SK-N-SH treated with all-trans-retinoic acid at 6 μM for 48 hours (cell line): ENCODE results near the gene PARP2.

Source experiments
- ATAC-seq: fragments of 200-7000 bp; cut with Tn5 transposase; 3 replicates; pipeline ENCODE4 v1.9.1; 2020; ENCODE audit warnings: mild to moderate bottlenecking, moderate library complexity
- ARNTL ChIP-seq: fragments of 450-650 bp; formaldehyde crosslinking; IDR thresholded peaks from 2 replicates; pipeline ENCODE4 v1.5.0; 2020; ENCODE audit warnings: low read depth, mild to moderate bottlenecking, moderate library complexity, borderline replicate concordance
- BACH2 ChIP-seq: fragments of 250-450 bp; sonication (Bioruptor Pico); IDR thresholded peaks from 2 replicates; pipeline ENCODE4 v1.9.0; 2021; ENCODE audit warnings: mild to moderate bottlenecking, borderline replicate concordance
- CSDC2 ChIP-seq: fragments of 250-450 bp; sonication (Bioruptor Pico); IDR thresholded peaks from 2 replicates; pipeline ENCODE4 v1.5.0; 2020; ENCODE audit warnings: mild to moderate bottlenecking, moderate library complexity
- ESRRG ChIP-seq: fragments of 250-450 bp; sonication (Bioruptor Pico); IDR thresholded peaks from 2 replicates; pipeline ENCODE4 v1.6.1; 2021; ENCODE audit warnings: mild to moderate bottlenecking
- ISL1 ChIP-seq: fragments of 250-450 bp; sonication (Bioruptor Pico); IDR thresholded peaks from 2 replicates; pipeline ENCODE4 v2.1.2; 2022; ENCODE audit warnings: mild to moderate bottlenecking, moderate library complexity
- OSR1 ChIP-seq: fragments of 250-450 bp; sonication (Bioruptor Pico); IDR thresholded peaks from 2 replicates; pipeline ENCODE4 v1.8.0; 2022; ENCODE audit warnings: moderate library complexity, mild to moderate bottlenecking, inconsistent platforms
- PPARA ChIP-seq: fragments of 250-450 bp; sonication (Bioruptor Pico); IDR thresholded peaks from 2 replicates; pipeline ENCODE4 v1.5.0; 2020; ENCODE audit warnings: mild to moderate bottlenecking, borderline replicate concordance
- RARB ChIP-seq: fragments of 250-450 bp; sonication (Bioruptor Pico); IDR thresholded peaks from 2 replicates; pipeline ENCODE4 v1.8.0; 2021; ENCODE audit warnings: mild to moderate bottlenecking, moderate library complexity
- SNAI2 ChIP-seq: fragments of 250-450 bp; sonication (Bioruptor Pico); IDR thresholded peaks from 2 replicates; pipeline ENCODE4 v1.5.0; 2020; ENCODE audit warnings: mild to moderate bottlenecking, moderate library complexity
- TCF4 ChIP-seq: fragments of 250-450 bp; sonication (Bioruptor Pico); IDR thresholded peaks from 2 replicates; pipeline ENCODE4 v1.8.0; 2021; ENCODE audit warnings: mild to moderate bottlenecking, moderate library complexity, borderline replicate concordance
- TOX ChIP-seq: fragments of 250-450 bp; sonication (Bioruptor Pico); IDR thresholded peaks from 2 replicates; pipeline ENCODE4 v1.8.0; 2021; ENCODE audit warnings: mild to moderate bottlenecking, moderate library complexity, borderline replicate concordance
- ZC3H10 ChIP-seq: fragments of 250-450 bp; sonication (Bioruptor Pico); IDR thresholded peaks from 2 replicates; pipeline ENCODE4 v1.5.1; 2021; ENCODE audit warnings: mild to moderate bottlenecking, moderate library complexity
- ZFP3 ChIP-seq: fragments of 250-450 bp; sonication (Bioruptor Pico); IDR thresholded peaks from 2 replicates; pipeline ENCODE4 v1.5.0; 2020; ENCODE audit warnings: mild to moderate bottlenecking, moderate library complexity
- ZFP30 ChIP-seq: fragments of 450-650 bp; formaldehyde crosslinking; IDR thresholded peaks from 2 replicates; pipeline ENCODE4 v1.5.0; 2022; ENCODE audit warnings: mild to moderate bottlenecking, moderate library complexity
- ZNF70 ChIP-seq: fragments of 450-650 bp; formaldehyde crosslinking; IDR thresholded peaks from 2 replicates; pipeline ENCODE4 v1.5.0; 2020; ENCODE audit warnings: mild to moderate bottlenecking, moderate library complexity
- ZNF8 ChIP-seq: fragments of 450-650 bp; formaldehyde crosslinking; IDR thresholded peaks from 2 replicates; pipeline ENCODE4 v1.5.0; 2020; ENCODE audit warnings: mild to moderate bottlenecking, moderate library complexity
- TF ChIP-seq, protein P1 (sequence below): fragments of 250-450 bp; sonication (Bioruptor Pico); IDR thresholded peaks from 2 replicates; pipeline ENCODE4 v1.5.1; 2020; ENCODE audit warnings: low read depth, mild to moderate bottlenecking, moderate library complexity
- TF ChIP-seq, protein P2 (sequence below): fragments of 250-450 bp; sonication (Bioruptor Pico); IDR thresholded peaks from 2 replicates; pipeline ENCODE4 v1.5.0; 2020; ENCODE audit warnings: mild to moderate bottlenecking, moderate library complexity
- TF ChIP-seq, protein P3 (sequence below): fragments of 250-450 bp; sonication (Bioruptor Pico); IDR thresholded peaks from 2 replicates; pipeline ENCODE4 v1.8.0; 2021; ENCODE audit warnings: low read depth, mild to moderate bottlenecking, moderate library complexity, borderline replicate concordance
- TF ChIP-seq, protein P4 (sequence below): fragments of 250-450 bp; sonication (Bioruptor Pico); IDR thresholded peaks from 2 replicates; pipeline ENCODE4 v1.8.0; 2020; ENCODE audit warnings: mild to moderate bottlenecking, moderate library complexity, borderline replicate concordance
- TF ChIP-seq, protein P5 (sequence below): fragments of 250-450 bp; sonication (Bioruptor Pico); IDR thresholded peaks from 2 replicates; pipeline ENCODE4 v1.5.1; 2021; ENCODE audit warnings: mild to moderate bottlenecking, moderate library complexity

Gene PARP2

DNA sequence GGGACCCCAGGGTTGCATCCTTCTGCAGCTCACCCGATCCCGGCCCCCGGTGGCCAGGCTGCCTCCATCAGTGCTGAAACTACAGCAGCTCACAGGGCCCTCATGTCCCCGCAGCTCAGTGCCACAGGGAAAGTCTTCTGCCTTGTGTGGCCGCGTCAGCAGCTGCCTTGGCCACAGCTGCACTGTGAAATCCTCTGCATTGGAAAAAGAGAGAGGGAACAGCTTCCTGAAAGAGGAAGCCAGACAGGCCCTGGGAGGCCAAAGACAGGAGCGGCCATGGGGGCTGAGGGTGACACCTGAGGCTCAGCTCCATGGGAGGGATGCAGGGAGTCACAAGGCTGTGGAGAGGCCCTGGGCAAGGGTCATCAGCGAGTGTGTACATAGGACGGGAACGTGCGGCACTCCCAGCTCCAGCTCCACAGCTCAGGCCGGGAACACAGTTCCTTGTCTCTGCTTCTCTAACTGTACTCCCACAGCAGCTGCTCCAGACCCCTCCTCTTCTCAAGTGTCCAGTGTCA, 32.7 kb downstream of the PARP2 start:
- TF ChIP-seq, protein P1, sequence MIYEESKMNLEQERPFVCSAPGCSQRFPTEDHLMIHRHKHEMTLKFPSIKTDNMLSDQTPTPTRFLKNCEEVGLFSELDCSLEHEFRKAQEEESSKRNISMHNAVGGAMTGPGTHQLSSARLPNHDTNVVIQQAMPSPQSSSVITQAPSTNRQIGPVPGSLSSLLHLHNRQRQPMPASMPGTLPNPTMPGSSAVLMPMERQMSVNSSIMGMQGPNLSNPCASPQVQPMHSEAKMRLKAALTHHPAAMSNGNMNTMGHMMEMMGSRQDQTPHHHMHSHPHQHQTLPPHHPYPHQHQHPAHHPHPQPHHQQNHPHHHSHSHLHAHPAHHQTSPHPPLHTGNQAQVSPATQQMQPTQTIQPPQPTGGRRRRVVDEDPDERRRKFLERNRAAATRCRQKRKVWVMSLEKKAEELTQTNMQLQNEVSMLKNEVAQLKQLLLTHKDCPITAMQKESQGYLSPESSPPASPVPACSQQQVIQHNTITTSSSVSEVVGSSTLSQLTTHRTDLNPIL (CRISPR knock-in tag): no peak
- no peak for TF ChIP-seq PPARA
- no peak for TF ChIP-seq ZNF8 (CRISPR knock-in tag)
- no peak for TF ChIP-seq TCF4 (CRISPR knock-in tag)
- no peak for TF ChIP-seq ESRRG (CRISPR knock-in tag)
- TF ChIP-seq ZFP3 (CRISPR knock-in tag): no peak
- TF ChIP-seq, protein P2, sequence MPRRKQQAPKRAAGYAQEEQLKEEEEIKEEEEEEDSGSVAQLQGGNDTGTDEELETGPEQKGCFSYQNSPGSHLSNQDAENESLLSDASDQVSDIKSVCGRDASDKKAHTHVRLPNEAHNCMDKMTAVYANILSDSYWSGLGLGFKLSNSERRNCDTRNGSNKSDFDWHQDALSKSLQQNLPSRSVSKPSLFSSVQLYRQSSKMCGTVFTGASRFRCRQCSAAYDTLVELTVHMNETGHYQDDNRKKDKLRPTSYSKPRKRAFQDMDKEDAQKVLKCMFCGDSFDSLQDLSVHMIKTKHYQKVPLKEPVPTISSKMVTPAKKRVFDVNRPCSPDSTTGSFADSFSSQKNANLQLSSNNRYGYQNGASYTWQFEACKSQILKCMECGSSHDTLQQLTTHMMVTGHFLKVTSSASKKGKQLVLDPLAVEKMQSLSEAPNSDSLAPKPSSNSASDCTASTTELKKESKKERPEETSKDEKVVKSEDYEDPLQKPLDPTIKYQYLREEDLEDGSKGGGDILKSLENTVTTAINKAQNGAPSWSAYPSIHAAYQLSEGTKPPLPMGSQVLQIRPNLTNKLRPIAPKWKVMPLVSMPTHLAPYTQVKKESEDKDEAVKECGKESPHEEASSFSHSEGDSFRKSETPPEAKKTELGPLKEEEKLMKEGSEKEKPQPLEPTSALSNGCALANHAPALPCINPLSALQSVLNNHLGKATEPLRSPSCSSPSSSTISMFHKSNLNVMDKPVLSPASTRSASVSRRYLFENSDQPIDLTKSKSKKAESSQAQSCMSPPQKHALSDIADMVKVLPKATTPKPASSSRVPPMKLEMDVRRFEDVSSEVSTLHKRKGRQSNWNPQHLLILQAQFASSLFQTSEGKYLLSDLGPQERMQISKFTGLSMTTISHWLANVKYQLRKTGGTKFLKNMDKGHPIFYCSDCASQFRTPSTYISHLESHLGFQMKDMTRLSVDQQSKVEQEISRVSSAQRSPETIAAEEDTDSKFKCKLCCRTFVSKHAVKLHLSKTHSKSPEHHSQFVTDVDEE: no peak
- TF ChIP-seq SNAI2 (CRISPR knock-in tag): no peak
- TF ChIP-seq ZNF70 (CRISPR knock-in tag): no peak
- TF ChIP-seq, protein P3, sequence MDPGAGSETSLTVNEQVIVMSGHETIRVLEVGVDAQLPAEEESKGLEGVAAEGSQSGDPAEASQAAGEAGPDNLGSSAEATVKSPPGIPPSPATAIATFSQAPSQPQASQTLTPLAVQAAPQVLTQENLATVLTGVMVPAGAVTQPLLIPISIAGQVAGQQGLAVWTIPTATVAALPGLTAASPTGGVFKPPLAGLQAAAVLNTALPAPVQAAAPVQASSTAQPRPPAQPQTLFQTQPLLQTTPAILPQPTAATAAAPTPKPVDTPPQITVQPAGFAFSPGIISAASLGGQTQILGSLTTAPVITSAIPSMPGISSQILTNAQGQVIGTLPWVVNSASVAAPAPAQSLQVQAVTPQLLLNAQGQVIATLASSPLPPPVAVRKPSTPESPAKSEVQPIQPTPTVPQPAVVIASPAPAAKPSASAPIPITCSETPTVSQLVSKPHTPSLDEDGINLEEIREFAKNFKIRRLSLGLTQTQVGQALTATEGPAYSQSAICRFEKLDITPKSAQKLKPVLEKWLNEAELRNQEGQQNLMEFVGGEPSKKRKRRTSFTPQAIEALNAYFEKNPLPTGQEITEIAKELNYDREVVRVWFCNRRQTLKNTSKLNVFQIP (CRISPR knock-in tag): no peak
- TF ChIP-seq ARNTL (CRISPR knock-in tag): no peak
- no peak for TF ChIP-seq RARB (CRISPR knock-in tag)
- TF ChIP-seq CSDC2 (CRISPR knock-in tag): no peak
- no peak for TF ChIP-seq ZC3H10 (CRISPR knock-in tag)
- TF ChIP-seq TOX (CRISPR knock-in tag): no peak
- TF ChIP-seq, protein P4, sequence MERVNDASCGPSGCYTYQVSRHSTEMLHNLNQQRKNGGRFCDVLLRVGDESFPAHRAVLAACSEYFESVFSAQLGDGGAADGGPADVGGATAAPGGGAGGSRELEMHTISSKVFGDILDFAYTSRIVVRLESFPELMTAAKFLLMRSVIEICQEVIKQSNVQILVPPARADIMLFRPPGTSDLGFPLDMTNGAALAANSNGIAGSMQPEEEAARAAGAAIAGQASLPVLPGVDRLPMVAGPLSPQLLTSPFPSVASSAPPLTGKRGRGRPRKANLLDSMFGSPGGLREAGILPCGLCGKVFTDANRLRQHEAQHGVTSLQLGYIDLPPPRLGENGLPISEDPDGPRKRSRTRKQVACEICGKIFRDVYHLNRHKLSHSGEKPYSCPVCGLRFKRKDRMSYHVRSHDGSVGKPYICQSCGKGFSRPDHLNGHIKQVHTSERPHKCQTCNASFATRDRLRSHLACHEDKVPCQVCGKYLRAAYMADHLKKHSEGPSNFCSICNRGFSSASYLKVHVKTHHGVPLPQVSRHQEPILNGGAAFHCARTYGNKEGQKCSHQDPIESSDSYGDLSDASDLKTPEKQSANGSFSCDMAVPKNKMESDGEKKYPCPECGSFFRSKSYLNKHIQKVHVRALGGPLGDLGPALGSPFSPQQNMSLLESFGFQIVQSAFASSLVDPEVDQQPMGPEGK (CRISPR knock-in tag): no peak
- TF ChIP-seq BACH2 (CRISPR knock-in tag): no peak
- TF ChIP-seq, protein P5, sequence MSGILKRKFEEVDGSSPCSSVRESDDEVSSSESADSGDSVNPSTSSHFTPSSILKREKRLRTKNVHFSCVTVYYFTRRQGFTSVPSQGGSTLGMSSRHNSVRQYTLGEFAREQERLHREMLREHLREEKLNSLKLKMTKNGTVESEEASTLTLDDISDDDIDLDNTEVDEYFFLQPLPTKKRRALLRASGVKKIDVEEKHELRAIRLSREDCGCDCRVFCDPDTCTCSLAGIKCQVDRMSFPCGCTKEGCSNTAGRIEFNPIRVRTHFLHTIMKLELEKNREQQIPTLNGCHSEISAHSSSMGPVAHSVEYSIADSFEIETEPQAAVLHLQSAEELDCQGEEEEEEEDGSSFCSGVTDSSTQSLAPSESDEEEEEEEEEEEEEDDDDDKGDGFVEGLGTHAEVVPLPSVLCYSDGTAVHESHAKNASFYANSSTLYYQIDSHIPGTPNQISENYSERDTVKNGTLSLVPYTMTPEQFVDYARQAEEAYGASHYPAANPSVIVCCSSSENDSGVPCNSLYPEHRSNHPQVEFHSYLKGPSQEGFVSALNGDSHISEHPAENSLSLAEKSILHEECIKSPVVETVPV: no peak
- TF ChIP-seq ZFP30 (CRISPR knock-in tag): no peak
- TF ChIP-seq, all 23 proteins: peak for 0
- no peak for ATAC-seq

DNA sequence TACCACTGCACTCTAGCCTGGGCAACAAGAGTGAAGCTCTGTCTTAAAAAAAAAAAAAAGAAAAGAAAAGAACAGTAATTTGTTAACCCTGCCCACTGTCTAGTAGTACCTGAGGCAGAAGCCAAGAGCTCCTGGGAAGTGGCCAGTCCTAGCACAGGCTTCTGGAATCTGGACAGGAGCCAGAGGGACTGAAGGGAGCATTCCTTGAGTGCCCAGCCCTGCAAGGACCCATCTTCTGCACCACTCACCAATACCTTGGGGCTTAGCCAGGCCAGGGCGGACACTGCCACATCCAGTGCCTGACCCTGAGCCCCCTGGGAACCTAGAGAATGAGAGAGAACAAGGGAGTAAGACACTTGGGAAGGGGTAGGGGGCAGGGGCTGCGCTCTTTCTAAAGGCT, 33.7 kb downstream of the PARP2 start:
- no peak for ATAC-seq

More for the DNA sequence above, 33.7 kb downstream of the PARP2 start:
- TF ChIP-seq PPARA: no peak
- TF ChIP-seq SNAI2 (CRISPR knock-in tag): no peak
- TF ChIP-seq ZNF70 (CRISPR knock-in tag): no peak
- TF ChIP-seq, protein P1 (CRISPR knock-in tag): no peak
- no peak for TF ChIP-seq CSDC2 (CRISPR knock-in tag)
- TF ChIP-seq, protein P5: no peak
- TF ChIP-seq RARB (CRISPR knock-in tag): no peak
- TF ChIP-seq ZC3H10 (CRISPR knock-in tag): no peak
- no peak for TF ChIP-seq OSR1
- no peak for TF ChIP-seq ZNF8 (CRISPR knock-in tag)
- no peak for TF ChIP-seq BACH2 (CRISPR knock-in tag)
- no peak for TF ChIP-seq ISL1
- no peak for TF ChIP-seq TOX (CRISPR knock-in tag)
